IPS-15b (cell line): Measurements from ENCODE around the gene FAM120A.
A peak's percentile ranks its signal among the peaks of the same experiment; 100 is the strongest.

ENCODE experiments used
- H3K27me3 ChIP-seq: one replicate; pipeline ENCODE4 v1.6.1; 2013; ENCODE audit warnings: low read length; ENCODE audit not compliant: control insufficient read depth, insufficient read depth
- H3K36me3 ChIP-seq: one replicate; pipeline ENCODE4 v1.6.1; 2013; ENCODE audit warnings: low read length; ENCODE audit not compliant: control insufficient read depth, insufficient read depth
- H3K4me1 ChIP-seq: one replicate; pipeline ENCODE4 v1.6.1; 2013; ENCODE audit warnings: mild to moderate bottlenecking, low read length; ENCODE audit not compliant: control insufficient read depth, insufficient read depth
- H3K4me3 ChIP-seq: one replicate; pipeline ENCODE4 v1.5.1; 2013; ENCODE audit warnings: low read depth, low read length
- H3K9ac ChIP-seq: one replicate; pipeline ENCODE4 v1.6.1; 2013; ENCODE audit warnings: low read depth, mild to moderate bottlenecking, low read length
- H3K9me3 ChIP-seq: one replicate; pipeline ENCODE4 v1.6.1; 2013; ENCODE audit warnings: mild to moderate bottlenecking, low read length; ENCODE audit not compliant: control insufficient read depth, insufficient read depth

Gene FAM120A

GRCh38 chr9:93450945-93451815 is at the start of gene FAM120A:
Gene FAM120A, plus strand, starts transcription at chr9:93451685. Its CDS starts 231 bp downstream, at chr9:93451916.
- H3K36me3 ChIP-seq: peaks cover 13% of the 10 kb centered on the region
- peak within 1 kb of the TSS; percentile 85 for H3K4me3 ChIP-seq
- peaks cover 7% of the 10 kb centered on the region for H3K4me1 ChIP-seq
- no peaks in the 10 kb centered on the region for H3K27me3 ChIP-seq
- no peaks in the 10 kb centered on the region for H3K9me3 ChIP-seq
- peak within 1 kb of the TSS; percentile 83 for H3K9ac ChIP-seq

DNA sequence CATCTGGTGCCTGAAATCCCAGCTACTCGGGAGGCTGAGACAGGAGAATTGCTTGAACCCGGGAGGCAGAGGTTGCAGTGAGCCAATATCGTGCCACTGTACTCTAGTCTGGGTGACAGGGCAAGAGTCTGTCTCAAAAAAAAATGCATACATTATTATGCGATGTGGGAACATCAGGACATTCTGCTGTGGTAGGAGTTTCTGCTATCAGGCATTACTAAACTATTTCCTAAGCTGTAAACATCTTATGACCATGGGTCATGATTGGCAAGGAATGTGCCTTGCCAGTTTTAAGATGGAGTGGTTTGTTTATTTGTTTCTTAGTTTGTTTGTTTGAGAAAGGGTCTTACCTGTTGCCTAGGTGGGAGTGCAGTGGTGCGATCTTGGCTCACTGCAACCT is 45.1 kb upstream of the FAM120A start:
- Histone ChIP-seq H3K36me3 (no peaks in the 10 kb centered on the region), H3K9ac (no peak overlapping the region), H3K4me1 (no peaks in the 10 kb centered on the region), H3K27me3 (no peaks in the 10 kb centered on the region), H3K9me3 (no peaks in the 10 kb centered on the region), H3K4me3 (no peak overlapping the region)

- Histone ChIP-seq H3K9me3 (no peaks in the 10 kb centered on the region), H3K4me1 (no peaks in the 10 kb centered on the region), H3K36me3 (no peaks in the 10 kb centered on the region), H3K27me3 (no peaks in the 10 kb centered on the region), H3K9ac (no peak overlapping the region), H3K4me3 (no peak overlapping the region)
These were observed 38.0 kb upstream of the FAM120A start for GRCh38 chr9:93413530-93413929.

GRCh38 chr9:93415176-93415690 is 36.3 kb upstream of the FAM120A start:
- H3K9me3 ChIP-seq: no peaks in the 10 kb centered on the region
- no peaks in the 10 kb centered on the region for H3K36me3 ChIP-seq
- no peak overlapping the region for H3K9ac ChIP-seq
- no peaks in the 10 kb centered on the region for H3K4me1 ChIP-seq
- H3K4me3 ChIP-seq: no peak overlapping the region
- H3K27me3 ChIP-seq: no peaks in the 10 kb centered on the region

DNA sequence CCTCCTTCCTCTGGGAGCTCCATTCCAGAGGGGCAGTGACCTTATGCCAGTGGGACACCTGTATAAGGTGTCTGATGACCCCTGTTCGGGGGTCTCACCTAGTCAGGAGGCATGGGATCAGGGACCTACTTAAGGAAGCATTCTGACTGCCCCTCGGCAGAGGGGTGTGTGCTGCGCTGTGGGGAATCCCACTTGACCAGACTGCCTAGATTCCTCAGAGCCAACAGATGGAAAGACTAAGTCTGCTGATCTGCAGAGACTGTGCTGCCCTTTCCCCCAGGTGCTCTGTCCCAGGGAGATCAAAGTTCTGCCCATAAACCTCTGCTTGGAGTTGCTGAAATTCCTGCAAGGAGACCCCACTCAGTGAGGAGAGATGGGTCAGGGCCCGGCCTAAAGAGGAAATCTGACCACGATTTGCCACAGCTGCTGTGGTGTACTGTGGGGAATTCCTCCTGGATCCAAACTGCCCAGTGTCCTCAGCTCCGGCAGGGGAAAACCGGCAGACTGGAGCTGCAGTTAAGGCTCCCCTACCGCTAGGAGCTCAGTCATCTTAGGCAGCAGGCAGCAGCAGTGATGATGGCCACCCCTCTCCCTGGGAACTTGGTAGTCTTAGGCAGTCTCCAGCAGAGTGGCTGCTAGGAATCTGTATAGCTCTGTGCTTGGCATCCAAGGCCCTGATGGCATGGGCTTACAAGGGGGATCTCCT is 34.8 kb upstream of the FAM120A start:
- Histone ChIP-seq H3K4me3 (no peak overlapping the region), H3K27me3 (no peaks in the 10 kb centered on the region), H3K9me3 (no peaks in the 10 kb centered on the region), H3K9ac (no peak overlapping the region), H3K36me3 (no peaks in the 10 kb centered on the region), H3K4me1 (no peaks in the 10 kb centered on the region)

GRCh38 chr9:93417538-93417937 is 33.9 kb upstream of the FAM120A start:
- Histone ChIP-seq H3K4me1 (no peaks in the 10 kb centered on the region), H3K9me3 (no peaks in the 10 kb centered on the region), H3K4me3 (no peak overlapping the region), H3K9ac (no peak overlapping the region), H3K36me3 (no peaks in the 10 kb centered on the region), H3K27me3 (no peaks in the 10 kb centered on the region)

DNA sequence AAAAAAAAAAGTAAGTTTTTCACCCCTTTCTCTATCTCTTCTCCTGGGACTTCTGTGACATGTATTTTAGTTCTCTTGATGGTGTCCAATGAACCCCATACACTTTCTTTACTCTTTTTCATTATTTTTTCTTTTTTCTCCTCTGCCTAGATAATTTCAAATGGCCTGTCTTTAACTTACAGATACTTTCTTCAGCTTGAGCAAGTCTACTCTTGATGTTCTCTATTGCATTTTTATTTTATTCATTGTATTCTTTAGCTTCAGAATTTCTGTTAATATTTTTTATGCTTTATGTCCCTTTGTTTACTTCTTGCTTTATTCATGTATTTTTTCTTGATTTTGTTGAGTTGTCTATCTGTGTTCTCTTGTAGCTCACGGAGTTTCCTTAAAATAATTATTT is 32.5 kb upstream of the FAM120A start:
- no peaks in the 10 kb centered on the region for H3K27me3 ChIP-seq
- H3K4me1 ChIP-seq: no peaks in the 10 kb centered on the region
- H3K4me3 ChIP-seq: no peak overlapping the region
- no peaks in the 10 kb centered on the region for H3K36me3 ChIP-seq
- H3K9me3 ChIP-seq: no peaks in the 10 kb centered on the region
- H3K9ac ChIP-seq: no peak overlapping the region

DNA sequence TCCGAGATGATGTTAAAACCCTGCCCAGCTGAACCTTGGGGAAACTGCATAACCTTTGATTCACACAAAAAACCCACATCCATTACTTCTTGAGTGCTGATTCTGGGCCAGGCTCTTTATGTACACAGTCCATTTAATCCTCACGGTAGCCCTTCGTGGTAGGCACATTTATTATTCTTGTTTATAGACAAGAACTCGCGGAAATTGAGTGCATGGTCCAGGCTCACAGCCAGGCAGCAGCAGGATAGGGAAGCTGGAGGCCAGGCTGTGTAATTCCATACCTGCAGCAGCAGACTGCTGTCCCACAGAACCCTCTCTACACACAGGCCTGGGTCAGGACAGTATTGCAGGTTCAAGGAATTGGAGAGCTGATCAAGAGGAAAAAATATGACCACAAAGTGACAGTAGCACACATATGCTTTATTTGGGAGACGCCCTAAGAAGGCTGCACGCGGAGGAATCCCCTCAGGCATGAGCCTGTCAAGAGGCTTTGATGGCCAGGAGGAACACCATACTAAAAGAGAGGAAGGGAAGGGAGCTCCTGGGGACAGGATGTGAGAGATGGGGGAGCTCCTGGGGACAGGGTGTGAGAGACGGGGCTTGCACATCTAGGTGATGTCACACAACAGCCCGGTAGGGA is 28.4 kb upstream of the FAM120A start:
- H3K9ac ChIP-seq: no peak overlapping the region
- H3K27me3 ChIP-seq: no peaks in the 10 kb centered on the region
- no peaks in the 10 kb centered on the region for H3K4me1 ChIP-seq
- no peaks in the 10 kb centered on the region for H3K36me3 ChIP-seq
- no peak overlapping the region for H3K4me3 ChIP-seq
- H3K9me3 ChIP-seq: peaks cover 3% of the 10 kb centered on the region

- H3K9ac ChIP-seq: no peak overlapping the region
- H3K4me3 ChIP-seq: no peak overlapping the region
- no peaks in the 10 kb centered on the region for H3K36me3 ChIP-seq
- H3K4me1 ChIP-seq: no peaks in the 10 kb centered on the region
- H3K9me3 ChIP-seq: peaks cover 3% of the 10 kb centered on the region
- no peaks in the 10 kb centered on the region for H3K27me3 ChIP-seq
These were observed 23.7 kb upstream of the FAM120A start for GRCh38 chr9:93427655-93428379.

DNA sequence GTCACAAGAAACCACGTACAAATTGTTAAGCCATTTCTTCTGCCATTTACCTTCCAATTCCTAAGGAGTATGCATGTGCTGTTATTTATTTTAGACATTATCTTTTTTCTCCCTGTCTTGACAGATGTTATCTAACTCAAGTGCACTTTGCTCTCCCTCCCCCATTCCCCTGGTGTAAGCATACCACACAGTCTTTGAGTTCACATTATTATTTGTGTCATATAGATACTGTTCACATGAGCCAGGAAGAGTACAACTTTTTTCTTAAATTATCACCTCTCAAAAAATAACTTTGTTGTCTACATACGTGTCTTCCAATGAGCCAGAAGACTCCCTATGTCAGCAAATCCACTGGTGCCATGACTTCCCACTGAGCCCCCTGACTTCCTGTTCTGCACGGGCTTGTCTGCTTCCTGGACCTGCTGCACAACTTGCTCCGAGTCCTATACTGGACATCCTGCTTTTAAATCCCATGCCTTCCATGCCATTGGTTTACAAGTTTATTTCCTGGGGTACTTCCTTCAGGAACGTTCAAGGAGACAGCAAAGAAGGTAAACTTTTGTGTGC is 19.9 kb upstream of the FAM120A start:
- H3K4me1 ChIP-seq: no peaks in the 10 kb centered on the region
- no peak overlapping the region for H3K4me3 ChIP-seq
- no peaks in the 10 kb centered on the region for H3K36me3 ChIP-seq
- no peaks in the 10 kb centered on the region for H3K9me3 ChIP-seq
- H3K27me3 ChIP-seq: no peaks in the 10 kb centered on the region
- no peak overlapping the region for H3K9ac ChIP-seq

GRCh38 chr9:93432964-93433363 is 18.5 kb upstream of the FAM120A start:
- H3K4me3 ChIP-seq: no peak overlapping the region
- H3K36me3 ChIP-seq: no peaks in the 10 kb centered on the region
- no peaks in the 10 kb centered on the region for H3K9me3 ChIP-seq
- no peaks in the 10 kb centered on the region for H3K27me3 ChIP-seq
- no peaks in the 10 kb centered on the region for H3K4me1 ChIP-seq
- H3K9ac ChIP-seq: no peak overlapping the region
